Suprapubic skin (tissue), 3 donors: ENCODE data around the gene ANKS1A.

ENCODE experiments used
- CTCF ChIP-seq, 2 donors: fragments of 200-600 bp in 1 of 2; fragments of 450-650 bp in 1 of 2; sonication (generic) in 1 of 2; IDR thresholded peaks; one replicate each; pipeline ENCODE4 v1.5.1; 2016 to 2019; ENCODE audit warnings: antibody characterized with exemption in 2 of 2, mild to moderate bottlenecking in 1 of 2, moderate library complexity in 1 of 2
- EP300 ChIP-seq: sonication (generic); formaldehyde crosslinking; IDR thresholded peaks from one replicate; pipeline ENCODE4 v1.6.1; 2017; ENCODE audit warnings: antibody characterized with exemption

- TF ChIP-seq EP300 (no peak), CTCF (IDR thresholded peaks at IDR 0.05) (no peak)
Observed at GRCh38 chr6:35084511-35085203, 195.6 kb downstream of the ANKS1A start.
